NCI-H1092 treated with DMSO at 0.1 percent for 48 hours (cell line): ENCODE results near the gene PAQR3.

Experiments
- DNase-seq: peaks from one replicate; lab custom pipeline; 2025; lab: John Stamatoyannopoulos, UW

The PAQR3 gene

GRCh38 chr4:78938868-78939666, at the start of gene PAQR3:
TSS of gene PAQR3 (minus strand) at chr4:78939438. CDS start at chr4:78939224, 214 bp downstream.
- peak; percentile 88 for DNase-seq

GRCh38 chr4:78987683-78988082, 48.4 kb upstream of the PAQR3 start:
- DNase-seq = no peak

- peak; percentile 8 for DNase-seq
These were observed 45.4 kb upstream of the PAQR3 start for GRCh38 chr4:78984593-78984992.

GRCh38 chr4:78975865-78976264, 36.6 kb upstream of the PAQR3 start:
- DNase-seq = peak; percentile 42

- no peak for DNase-seq
These were observed 32.5 kb upstream of the PAQR3 start for GRCh38 chr4:78971776-78972175.

GRCh38 chr4:78971326-78971725, 32.1 kb upstream of the PAQR3 start:
- DNase-seq = no peak

GRCh38 chr4:78962597-78963115, 23.4 kb upstream of the PAQR3 start:
- DNase-seq = no peak

GRCh38 chr4:78960926-78961325, 21.7 kb upstream of the PAQR3 start:
- DNase-seq = no peak

GRCh38 chr4:78956975-78957374, 17.7 kb upstream of the PAQR3 start:
- no peak for DNase-seq

- peak; percentile 24 for DNase-seq
These were observed 14.8 kb upstream of the PAQR3 start for GRCh38 chr4:78953769-78954666.

GRCh38 chr4:78953231-78953630, 14.0 kb upstream of the PAQR3 start:
- DNase-seq = no peak

GRCh38 chr4:78951862-78952472, 12.7 kb upstream of the PAQR3 start:
- DNase-seq = peak; percentile 19

GRCh38 chr4:78949735-78950134, 10.5 kb upstream of the PAQR3 start:
- no peak for DNase-seq

GRCh38 chr4:78945651-78946179, 6.5 kb upstream of the PAQR3 start:
- no peak for DNase-seq

- no peak for DNase-seq
These were observed 5.1 kb upstream of the PAQR3 start for GRCh38 chr4:78944381-78944780.

GRCh38 chr4:78940752-78941151, 1.5 kb upstream of the PAQR3 start:
- no peak for DNase-seq

- peak; percentile 76 for DNase-seq
These were observed 400 bp upstream of the PAQR3 start for GRCh38 chr4:78939667-78940008.

GRCh38 chr4:78938474-78938867, 767 bp downstream of the PAQR3 start:
- DNase-seq = peak; percentile 33

- no peak for DNase-seq
These were observed 1.4 kb downstream of the PAQR3 start for GRCh38 chr4:78937837-78938236.

GRCh38 chr4:78936989-78937388, 2.2 kb downstream of the PAQR3 start:
- DNase-seq = no peak

- DNase-seq = no peak
These were observed 9.1 kb downstream of the PAQR3 start for GRCh38 chr4:78930016-78930629.

- DNase-seq = no peak
These were observed 10.4 kb downstream of the PAQR3 start for GRCh38 chr4:78928835-78929234.
